HL-60/S4 (cell line): ENCODE measurements around the gene KCNS3.

Experiments used
- in situ Hi-C: fragments of 300-500 bp; cut with MboI; formaldehyde crosslinking; loops from 2 replicates; pipeline ENCODE4 v1.14.3; 2022; ENCODE audit warnings: low sequenced_read_pairs

The KCNS3 gene

DNA sequence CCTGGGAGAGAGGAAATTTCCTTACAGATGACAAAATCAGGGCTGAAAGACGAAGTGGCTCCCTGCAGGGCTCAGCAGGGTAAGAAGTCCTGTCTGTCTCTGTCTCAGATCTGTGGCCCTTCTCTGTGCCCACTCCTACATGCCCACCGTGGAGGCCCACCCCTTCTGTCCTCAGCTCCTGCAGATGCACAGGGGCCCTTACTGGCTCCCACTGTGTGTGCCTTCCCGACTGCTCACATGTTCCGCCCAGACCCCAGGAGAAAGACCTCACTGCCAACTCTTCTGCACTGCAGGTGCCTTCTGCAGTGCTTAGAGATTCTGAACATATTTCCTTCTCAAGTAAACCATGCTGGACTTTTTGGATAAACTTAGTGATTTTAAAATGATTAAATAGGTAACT lies 1.9 kb upstream of the KCNS3 start:
- in situ Hi-C loops, result no loop called here

- in situ Hi-C loops, result no loop called here
Measured at GRCh38 chr2:17877811-17878280, 621 bp upstream of the KCNS3 start.

DNA sequence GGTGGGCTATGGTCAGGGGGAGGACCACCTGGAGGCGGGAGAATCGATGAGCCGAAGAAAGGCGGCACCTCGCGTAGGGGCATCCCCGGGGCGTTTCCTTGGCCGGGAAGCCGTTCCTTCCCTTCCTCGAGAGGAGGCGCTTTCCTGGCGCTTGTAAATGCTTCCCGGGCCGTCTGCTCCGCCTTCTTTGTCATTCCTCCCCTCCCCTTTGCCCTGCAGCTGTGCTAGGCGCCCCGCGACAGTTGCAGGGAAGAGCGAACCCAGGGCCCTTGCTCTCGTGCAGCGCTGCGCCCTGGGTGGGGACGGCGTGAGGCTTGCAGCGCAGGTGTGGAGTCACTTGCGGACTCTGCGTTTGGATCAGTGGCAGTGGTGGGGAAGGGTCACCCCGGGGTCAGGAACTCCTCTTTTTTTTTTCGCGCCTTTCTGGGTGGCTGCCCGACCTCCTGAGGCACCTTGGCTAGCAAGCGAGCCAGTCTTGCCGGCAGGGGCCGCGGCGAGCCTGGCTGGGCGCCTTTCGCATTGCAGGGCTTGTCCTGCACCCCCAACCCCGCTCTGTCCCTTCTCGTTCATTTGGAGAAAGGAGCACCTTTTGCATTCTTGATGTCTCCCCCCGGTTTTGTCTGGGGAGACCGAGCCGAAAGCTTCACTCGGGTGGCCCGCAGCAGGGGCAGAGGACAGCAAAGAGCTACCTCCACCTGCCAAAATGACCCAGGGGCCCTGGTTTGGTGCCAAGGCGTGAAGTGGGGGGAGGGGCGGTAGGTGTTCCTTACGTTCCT lies 858 bp downstream of the KCNS3 start:
- in situ Hi-C loops, result no loop called here

DNA sequence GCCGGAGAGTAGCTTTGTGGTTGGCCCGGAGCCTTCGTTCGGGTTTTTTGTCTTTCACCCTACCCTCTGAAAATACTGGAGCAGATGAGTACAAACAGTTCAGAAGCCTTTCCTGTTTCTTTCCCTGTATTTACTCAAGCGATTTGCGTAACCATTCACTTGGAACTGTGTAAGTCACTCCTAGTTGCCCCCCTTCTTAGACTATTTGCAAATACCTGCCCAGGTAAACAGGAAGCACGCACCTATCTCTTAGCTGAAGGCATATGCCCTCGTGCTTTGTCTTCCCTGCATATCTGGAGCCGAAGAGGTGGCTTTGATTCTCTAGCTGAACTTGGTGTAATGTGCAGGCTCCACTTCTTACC lies 1.4 kb downstream of the KCNS3 start:
- in situ Hi-C loops, result no loop called here

GRCh38 chr2:17892770-17893534 lies 14.5 kb downstream of the KCNS3 start:
- in situ Hi-C loops, result no loop called here

GRCh38 chr2:17894005-17894404 lies 15.5 kb downstream of the KCNS3 start:
- in situ Hi-C loops, result no loop called here

GRCh38 chr2:17894556-17894955 lies 16.1 kb downstream of the KCNS3 start:
- in situ Hi-C loops, result no loop called here

DNA sequence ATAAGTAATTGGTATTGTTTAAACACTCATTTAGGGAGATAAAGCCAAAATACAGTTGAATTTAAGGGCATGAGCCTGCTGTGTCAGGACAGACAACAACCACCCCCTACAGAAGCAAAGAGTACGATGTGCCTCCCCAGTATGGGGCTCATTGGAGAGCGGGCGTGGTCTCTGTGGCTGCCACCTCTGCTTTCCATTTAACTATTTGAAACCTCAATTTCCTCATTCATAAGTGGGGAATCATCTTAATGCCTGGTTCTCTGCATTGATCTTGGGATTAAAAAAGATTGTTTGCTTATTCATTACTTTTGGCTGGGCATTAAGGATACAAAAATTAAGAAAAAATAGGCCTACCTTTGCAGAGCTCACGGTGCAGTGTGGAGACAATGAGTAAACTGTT lies 21.4 kb downstream of the KCNS3 start:
- in situ Hi-C loops, result no loop called here

DNA sequence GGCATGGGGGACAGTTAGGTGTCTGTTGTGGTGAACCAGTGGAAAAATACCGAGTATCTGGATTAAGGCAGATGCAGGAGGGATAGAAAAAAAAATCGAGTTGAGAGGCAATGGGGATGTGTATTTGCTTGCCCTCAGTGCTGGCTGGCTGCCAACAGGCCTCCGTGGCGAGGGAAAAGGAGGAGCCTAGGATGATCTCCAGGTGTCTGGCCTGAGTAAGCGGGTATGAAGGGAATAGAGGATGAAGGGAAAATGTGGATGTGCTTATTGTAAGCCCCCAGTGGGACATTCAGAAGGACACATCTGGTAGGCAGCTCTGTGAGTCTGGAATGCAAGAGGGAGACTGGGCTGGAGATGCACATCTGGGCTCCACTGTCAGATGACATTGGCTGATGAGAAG lies 22.8 kb downstream of the KCNS3 start:
- in situ Hi-C loops, result no loop called here

DNA sequence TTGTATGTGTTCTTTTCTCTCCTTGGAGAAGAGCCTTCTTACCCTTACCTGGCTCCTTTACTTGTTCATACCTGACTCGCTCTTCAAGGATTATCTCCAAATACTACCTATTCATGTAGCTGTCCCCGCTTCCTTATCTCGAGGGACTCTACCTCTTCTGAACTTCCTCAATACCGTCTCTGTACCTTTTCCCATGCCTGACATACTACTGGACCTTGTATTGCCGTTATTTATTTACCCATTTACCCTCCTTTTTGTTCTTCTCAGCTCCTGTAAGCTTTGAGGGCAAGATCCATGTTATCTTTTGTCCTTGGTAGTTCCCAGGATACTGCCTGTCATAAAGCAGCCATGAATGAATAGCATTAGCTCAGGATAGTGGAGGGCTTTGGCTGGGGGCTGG lies 32.5 kb downstream of the KCNS3 start:
- in situ Hi-C loops, result no loop called here

DNA sequence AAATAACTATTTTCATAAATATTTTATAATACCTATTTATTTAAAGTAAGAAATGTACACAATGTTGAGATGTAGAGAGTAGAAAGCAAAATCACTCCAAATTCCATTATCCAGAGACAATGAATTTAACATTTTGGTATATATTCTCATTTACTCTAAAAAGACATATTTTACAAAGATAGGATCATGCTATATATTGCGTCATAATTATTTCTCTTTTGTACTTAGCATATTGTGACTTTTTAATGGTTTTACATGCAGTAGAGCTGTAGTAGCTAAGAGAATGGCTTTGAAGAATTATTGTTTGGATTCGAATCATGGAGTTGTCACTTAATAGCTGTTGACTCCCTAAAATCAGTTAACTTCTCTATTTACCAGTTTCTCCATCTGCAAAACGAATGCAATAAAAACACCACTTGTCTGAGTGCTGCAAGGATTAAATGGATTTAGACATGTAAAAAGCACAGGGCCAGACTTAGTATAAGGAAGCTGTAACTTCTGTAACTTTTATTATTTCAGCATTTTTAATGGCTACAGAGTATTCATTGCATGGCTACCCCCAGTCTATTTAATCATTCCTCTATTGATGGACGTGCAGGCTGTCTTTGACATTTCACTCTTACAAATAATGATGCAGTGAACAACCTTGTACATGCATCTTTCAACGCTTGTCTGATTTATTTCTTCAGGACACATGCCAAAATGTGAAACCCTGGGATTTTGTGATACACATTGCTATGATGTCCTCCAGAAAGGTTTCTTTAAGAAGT lies 33.2 kb downstream of the KCNS3 start:
- in situ Hi-C loops, result no loop called here

DNA sequence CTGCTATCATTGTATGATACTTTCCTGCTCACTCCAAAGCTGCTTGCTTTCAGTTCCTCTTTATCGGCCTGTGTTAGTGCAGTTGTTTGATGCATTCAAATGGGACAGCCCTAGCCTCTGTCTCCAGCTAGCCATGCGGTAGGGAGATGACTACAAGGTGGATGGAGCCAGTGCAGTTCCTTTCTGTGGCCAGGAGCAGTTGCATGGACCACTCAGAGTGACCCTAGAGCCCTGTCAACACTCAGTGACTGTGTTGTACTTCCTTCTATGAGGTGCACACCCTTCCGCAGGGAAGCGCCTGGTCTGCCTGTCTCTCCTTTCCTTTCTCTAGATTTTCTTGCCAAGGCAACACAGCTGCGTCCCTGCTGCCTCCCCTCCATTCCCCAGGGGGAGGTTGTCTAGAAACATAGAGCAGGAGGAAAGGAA lies 33.8 kb downstream of the KCNS3 start:
- in situ Hi-C loops, result no loop called here

DNA sequence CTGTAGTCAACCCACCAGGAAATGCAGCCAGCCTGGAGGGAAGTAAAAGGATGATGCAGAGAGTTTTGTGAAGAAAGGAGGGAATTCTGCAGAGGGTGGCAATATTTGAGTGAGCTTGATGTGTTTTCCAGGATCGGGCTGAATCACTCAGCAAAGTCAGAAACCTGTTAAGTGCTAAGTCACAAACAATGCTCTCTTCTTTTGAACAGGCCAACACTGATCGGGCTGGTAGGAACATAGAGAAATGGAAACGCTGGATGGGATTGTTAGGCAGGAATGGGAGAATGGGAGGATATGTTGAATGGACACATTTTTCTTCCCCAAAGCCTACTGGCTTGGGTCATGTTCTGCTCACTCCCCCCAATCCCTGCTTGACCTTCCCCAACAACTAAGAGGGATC lies 36.6 kb downstream of the KCNS3 start:
- in situ Hi-C loops, result no loop called here

- in situ Hi-C loops, result no loop called here
Measured at GRCh38 chr2:17915811-17916518, 37.5 kb downstream of the KCNS3 start.

- in situ Hi-C loops, result no loop called here
Measured at GRCh38 chr2:17916584-17916983, 38.1 kb downstream of the KCNS3 start.

GRCh38 chr2:17918789-17919188 lies 40.3 kb downstream of the KCNS3 start:
- in situ Hi-C loops, result no loop called here

- in situ Hi-C loops, result no loop called here
Measured at GRCh38 chr2:17930773-17931172, 52.3 kb downstream of the KCNS3 start.

DNA sequence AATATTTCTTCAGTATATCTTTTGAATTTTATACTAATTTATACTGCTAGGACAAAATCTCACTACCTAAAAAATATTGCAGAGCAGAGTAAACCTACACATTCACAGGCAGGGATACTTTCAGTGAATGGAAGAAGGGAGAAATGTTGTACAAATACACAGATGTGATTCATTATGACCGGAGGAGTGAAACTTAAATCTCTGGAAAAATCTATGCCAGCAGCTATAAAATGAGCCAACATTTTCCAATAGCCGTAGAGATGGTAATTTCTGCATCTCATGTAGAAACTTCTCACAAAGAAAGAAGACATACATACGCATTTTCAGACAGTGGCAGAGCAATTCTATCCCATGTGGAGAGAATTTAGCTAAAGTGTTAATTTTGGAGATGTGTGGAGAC lies 54.8 kb downstream of the KCNS3 start:
- in situ Hi-C loops, result no loop called here

- in situ Hi-C loops, result no loop called here
Measured at GRCh38 chr2:17934721-17935120, 56.3 kb downstream of the KCNS3 start.

DNA sequence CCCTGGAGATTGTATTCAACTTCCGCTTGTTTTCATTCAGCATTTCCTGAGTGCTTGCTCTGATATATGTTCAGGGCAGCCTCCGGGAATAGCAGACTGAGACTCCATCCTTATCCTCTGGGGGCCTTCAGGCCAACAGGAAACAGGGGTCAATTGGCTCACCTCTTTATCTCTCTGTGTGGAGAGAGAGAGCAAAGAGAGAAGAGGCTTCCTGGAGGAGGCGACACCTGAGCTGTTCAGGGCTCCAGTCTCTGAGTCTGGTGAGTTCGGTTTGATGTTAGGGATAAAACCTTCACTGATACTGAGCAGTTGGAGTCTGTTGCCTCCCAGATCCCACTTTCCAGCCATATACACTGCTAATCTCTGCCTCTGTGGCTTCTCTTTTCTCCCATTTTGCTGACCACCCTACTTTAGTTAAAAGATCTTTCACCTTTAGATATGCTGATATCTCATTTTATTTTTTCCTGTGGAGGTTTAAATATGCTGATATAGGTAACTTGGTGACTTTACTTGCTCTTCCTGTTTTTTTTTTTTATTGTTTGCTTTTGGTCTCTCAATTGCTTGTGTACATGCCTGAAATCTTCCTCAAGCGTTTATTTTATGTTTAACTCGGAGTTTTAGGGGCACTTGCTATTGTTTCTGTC lies 56.9 kb downstream of the KCNS3 start:
- in situ Hi-C loops, result no loop called here
